IPS-NIHi7 (cell line): ENCODE results near the gene DIP2C.
"Not testable (repeated sequence)": the region's sequence is repeated elsewhere in the genome, so short reads cannot be mapped to it uniquely, and the experiment has no call there.

Experiments used
- DNase-seq: peaks from one replicate; pipeline ENCODE4 v3.0.0; 2012; ENCODE audit warnings: mixed read lengths; ENCODE audit errors: extremely low spot score

DIP2C gene

GRCh38 chr10:329361-330099 is 359.9 kb downstream of the DIP2C start:
- peak; percentile 45 for DNase-seq

DNA sequence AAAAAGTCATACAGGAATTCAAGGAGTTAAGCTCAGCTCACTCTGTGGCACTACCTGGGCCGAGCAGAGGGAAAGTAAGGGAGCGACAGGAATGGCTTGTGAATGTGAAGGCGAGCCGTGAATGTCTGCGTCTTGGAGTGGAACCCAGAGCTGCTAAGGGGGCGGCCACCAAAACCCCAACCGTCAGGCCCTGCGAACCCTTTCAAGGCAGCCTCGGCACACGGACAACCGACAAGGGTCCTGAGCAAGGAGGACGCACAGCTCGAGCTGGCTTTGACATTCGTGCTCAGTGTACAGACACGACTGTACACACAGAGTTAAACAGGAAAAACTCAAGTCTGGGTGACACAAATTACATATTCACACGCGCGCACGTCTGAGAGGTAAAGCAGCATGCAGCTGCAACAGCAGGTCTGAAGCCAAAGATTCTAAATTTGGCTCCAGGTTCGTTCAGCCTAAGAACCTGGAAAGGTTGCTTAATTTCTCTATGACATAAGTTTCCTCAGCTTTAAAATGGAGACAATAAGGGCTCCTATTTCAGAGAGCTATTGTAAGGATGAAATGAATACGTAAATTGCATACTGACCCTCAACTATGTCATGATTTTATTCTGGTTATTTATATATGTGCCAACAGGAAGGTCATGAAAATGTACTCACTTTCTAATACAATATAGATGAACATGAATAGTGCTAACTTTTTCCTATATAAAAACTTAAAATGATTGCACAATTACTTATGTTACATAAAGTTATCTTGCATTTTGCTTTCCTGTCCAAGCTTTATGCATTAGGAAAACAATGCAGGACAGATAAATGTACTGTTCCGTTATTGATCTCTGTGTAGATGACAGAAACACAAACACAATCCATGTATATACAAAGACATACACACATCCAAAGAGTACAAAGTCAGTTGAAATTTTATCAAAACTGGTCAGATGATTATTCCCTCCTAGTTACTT is 361.3 kb downstream of the DIP2C start:
- DNase-seq = no peak

- no peak for DNase-seq
Observed at GRCh38 chr10:326894-327635, 362.4 kb downstream of the DIP2C start.

DNA sequence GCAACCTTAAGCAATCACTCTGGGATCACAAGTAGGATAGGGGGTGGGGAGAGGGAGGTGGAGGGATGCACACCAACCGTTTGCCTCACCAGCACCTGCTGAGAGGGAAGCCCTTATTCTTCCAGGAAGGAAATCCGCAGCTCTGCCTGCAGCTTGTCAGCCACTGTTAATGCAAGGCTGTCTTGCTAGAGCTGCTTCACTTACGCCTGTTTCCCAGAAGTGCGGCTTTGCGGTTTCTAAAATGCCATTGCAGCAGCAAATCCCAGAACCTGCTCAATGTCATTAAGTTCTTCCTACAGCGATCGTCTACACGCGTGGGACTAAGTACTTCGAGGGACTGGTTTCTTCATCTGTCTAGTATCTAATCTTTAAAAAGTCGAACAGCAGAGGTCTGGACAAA is 363.1 kb downstream of the DIP2C start:
- no peak for DNase-seq

- DNase-seq = no peak
Observed at GRCh38 chr10:325282-325681, 364.2 kb downstream of the DIP2C start.

DNA sequence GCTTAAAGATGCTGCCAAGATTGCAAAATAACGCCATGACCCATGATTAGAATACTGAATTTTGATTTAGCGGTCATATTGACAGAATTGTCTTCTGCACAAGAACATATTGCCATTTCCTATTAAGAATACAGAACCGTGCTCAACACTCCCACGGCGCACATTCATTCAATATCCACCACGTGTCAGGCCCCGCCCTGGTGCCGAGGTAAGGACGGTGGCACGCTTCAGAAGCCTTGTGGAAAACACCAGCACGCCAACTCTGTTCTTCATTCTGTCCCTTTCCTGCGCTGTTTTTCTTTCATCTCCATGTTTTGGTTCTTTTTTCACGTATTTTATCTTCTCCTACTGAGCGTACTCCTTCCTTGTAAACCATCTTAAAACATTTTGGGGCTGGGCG is 364.9 kb downstream of the DIP2C start:
- DNase-seq = no peak

DNA sequence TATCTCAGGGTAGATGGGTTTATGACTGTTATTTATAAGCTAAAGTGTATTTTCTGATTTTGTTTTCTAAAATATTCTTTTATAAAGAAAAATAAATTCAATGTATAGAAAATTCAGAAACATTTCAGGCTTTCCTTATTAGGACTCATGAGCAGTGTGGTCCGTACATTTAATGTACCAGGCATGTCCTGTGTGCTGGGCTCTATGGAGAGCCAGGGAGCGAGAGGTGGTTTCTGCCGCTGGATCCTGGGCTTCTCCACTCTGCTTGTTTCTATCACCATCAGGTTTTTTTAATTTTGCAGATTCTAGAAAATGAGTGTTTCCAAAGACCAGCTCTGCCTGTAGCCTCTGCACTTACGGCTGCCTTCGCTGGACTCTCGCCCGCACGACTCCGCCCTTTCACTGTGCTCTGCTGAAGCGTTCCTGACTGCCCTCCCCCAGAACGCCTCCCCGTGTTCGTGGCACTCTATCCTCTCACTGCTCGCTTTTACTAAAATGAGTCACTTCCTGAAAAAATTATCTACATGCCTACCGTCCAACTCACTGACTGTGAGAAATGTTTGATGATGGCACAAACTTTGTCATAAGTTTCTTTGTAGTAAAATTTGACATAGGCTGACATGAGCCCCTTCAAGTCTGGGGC is 365.7 kb downstream of the DIP2C start:
- DNase-seq = no peak

DNA sequence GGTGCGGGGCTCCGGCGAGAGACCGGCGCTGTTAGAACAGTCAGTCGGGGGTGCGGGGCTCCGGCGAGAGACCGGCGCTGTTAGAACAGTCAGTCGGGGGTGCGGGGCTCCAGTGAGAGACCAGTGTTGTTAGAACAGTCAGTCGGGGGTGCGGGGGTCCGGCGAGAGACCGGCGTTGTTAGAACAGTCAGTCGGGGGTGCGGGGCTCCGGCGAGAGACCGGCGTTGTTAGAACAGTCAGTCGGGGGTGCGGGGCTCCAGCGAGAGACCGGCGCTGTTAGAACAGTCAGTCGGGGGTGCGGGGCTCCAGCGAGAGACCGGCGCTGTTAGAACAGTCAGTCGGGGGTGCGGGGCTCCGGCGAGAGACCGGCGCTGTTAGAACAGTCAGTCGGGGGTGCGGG is 366.4 kb downstream of the DIP2C start:
- not testable (repeated sequence) for DNase-seq

GRCh38 chr10:320771-321170 is 368.7 kb downstream of the DIP2C start:
- DNase-seq = no peak

GRCh38 chr10:317926-318325 is 371.5 kb downstream of the DIP2C start:
- no peak for DNase-seq

GRCh38 chr10:317271-317769 is 372.1 kb downstream of the DIP2C start:
- no peak for DNase-seq

- DNase-seq = no peak
Observed at GRCh38 chr10:316390-316789, 373.1 kb downstream of the DIP2C start.

DNA sequence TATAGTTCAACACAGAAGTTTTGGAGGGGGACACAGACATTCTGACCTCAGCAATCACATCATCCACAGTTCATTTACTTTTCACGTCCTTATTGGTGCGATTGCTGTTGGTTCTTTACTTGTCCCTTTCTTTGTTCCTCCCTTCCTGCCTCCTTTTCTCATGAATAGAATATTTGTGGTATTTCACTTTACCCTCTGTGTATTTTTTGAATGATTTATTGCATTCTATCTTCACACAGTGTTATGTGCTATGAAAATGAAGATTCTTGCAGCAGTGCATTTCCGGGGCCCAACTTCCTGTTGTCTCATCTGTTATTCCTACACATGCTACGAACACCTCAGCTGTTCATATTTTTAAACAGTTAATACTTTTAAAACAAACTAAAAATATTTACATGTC is 374.6 kb downstream of the DIP2C start:
- DNase-seq = no peak

DNA sequence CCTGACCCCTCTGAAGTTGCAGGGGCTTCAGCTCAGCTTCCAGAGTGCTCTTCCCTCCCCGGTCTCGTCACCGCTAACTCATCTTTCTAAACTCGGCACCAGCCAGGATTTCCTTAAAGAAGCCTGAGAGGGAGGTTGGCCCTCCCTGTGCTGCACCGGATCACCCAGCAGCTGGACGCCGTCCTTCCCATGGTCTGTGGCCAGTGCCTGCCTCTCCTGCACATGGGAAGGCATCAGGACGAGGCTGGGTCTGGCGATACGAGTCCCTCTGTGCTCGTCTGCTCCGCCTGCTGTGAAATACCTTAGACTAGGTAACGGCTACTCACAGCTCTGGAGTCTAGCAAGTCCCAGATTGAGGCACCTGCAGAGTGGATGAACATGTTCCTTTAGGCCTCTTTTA is 375.1 kb downstream of the DIP2C start:
- DNase-seq = no peak

DNA sequence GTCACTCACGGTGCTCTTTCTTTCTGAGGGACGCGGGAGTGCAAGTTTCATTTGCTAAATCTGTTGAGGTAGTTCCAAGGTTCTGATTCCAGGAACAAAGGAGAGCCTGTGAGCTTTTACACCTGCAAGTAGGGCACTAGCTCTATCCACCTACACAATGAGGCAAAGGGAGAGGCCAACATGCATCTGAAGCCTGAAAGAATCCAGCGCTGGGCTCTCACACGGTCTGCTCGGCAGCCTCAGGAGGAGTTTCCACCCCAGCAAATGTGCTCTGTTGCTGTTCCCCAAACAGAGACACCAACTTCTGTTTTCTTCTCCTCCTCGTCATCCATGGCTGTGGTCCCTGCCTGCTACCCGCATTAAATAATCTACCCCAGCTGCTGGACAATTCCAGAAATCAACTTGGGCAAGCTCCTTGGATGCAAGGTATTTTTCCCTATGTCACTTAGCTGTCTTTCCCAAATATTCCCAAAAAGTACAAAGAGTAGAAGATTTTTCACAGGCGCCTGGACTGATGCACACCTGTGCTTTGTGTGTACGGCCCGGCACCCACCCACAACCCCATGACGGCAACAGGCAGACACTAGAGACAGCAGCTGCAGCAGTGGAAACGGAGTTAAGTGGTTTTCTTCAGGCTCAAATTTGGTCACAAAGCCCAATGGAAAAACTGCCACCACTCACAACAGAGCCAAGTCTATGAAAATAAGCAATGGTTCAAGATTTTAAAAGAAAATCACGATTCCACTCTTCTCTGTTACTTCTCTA is 377.4 kb downstream of the DIP2C start:
- DNase-seq = no peak

DNA sequence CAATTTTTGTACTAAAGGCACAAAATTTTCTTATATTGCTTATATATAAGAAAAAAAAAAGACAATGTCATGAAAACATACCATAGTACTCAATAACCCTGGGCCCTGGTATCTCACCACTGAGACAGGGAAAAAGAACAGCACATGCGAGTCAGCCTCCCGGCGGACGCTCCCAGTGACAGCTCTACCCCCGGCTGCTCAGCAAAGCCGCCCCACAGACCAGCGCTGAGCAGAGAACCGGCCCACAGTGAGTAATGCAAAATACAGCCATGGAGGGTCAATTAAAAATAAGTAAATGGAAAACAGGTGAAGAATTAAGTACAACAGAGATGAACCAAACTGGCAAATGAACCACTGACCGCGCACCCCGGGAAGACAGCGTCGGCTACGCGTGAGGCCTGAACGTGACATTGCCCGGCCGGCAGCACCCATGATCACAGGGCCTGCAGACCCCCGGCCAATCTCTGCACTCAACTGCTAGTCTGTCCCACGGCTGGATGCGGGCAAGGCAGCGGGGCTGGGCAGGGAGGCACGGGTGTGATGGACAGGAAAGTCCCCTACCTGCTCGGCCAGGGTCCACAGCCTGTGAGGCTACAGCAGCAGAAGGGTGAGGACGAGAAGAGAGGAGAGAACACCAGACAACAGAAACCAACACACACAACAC is 378.4 kb downstream of the DIP2C start:
- no peak for DNase-seq

DNA sequence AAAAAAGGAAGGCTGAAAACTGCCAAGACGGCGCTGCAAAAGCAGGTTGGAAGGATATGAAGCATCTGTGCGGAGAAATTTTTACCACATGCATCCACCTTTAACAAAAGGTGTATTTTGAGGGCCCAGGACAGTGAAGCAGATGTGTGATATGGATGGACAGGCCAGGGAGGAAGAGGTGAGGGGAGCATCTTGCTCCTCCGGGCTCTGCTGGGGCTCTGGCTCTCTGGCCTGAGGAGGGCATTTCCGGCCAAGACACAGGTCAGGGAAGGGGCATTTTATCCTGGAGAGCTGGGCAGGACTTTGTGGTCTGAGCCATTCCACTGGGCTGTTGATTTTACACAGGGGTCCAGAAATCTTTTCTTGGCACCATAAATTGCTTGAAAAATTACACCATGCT is 379.1 kb downstream of the DIP2C start:
- DNase-seq = no peak

GRCh38 chr10:308572-309085 is 380.8 kb downstream of the DIP2C start:
- DNase-seq = no peak

DNA sequence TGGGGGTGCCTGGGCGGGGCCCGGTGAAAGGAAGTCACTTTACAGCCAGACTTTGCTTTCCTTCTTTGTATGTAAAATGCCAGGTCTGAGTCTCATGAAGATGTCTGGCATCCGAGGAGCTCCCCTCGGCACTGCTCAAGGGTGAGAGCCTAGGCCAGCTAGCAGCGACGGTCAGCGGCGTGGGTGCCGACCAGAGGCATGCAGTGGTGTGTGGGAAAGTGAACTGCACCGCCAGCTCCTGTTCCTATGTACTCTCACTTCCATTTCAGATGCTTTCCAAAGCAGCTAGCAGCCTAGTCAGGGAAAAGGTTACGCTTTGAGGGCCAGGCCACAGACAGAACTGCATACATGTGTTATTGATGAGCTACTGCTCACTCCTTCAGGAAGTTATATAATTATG is 381.4 kb downstream of the DIP2C start:
- DNase-seq = no peak

GRCh38 chr10:307659-308058 is 381.8 kb downstream of the DIP2C start:
- DNase-seq = no peak
